Liver (tissue), 9 donors: Measurements from ENCODE around the gene NFIL3. TPM values are rescaled to one million over a fixed set of nuclear protein-coding genes. Genes with fewer than 3 reads are reported as not detected.

Source experiments
- DNase-seq: peaks from one replicate; pipeline ENCODE4 v3.0.0-alpha.2; 2017; ENCODE audit warnings: low spot score
- H3K27ac ChIP-seq, 2 donors: one replicate each; pipeline ENCODE4 v1.7.0; 2013; ENCODE audit warnings: inconsistent platforms in 2 of 2, low read length in 2 of 2, control low read depth in 1 of 2, low read depth in 1 of 2, mild to moderate bottlenecking in 1 of 2
- H3K27me3 ChIP-seq, 4 donors: one replicate each; pipeline versions ENCODE4 v1.6.1 to v1.7.0; 2013; ENCODE audit warnings: low read length in 3 of 4, inconsistent platforms in 1 of 4, mild to moderate bottlenecking in 1 of 4, moderate library complexity in 1 of 4; ENCODE audit not compliant: control insufficient read depth in 4 of 4, insufficient read depth in 4 of 4
- H3K36me3 ChIP-seq, 4 donors: one replicate each; pipeline versions ENCODE4 v1.6.1 to v1.7.0; 2013; ENCODE audit warnings: low read length in 3 of 4, mild to moderate bottlenecking in 3 of 4, low read depth in 1 of 4, moderate library complexity in 1 of 4; ENCODE audit not compliant: control insufficient read depth in 4 of 4, insufficient read depth in 3 of 4
- H3K4me1 ChIP-seq, 4 donors: one replicate each; pipeline versions ENCODE4 v1.6.1 to v1.7.0; 2013; ENCODE audit warnings: low read length in 3 of 4, mild to moderate bottlenecking in 3 of 4, moderate library complexity in 1 of 4; ENCODE audit not compliant: control insufficient read depth in 4 of 4, insufficient read depth in 4 of 4
- H3K4me3 ChIP-seq, 3 donors: one replicate each; pipeline versions ENCODE4 v1.6.1 to v1.7.0; 2013; ENCODE audit warnings: low read length in 3 of 3, control low read depth in 1 of 3, low read depth in 1 of 3, mild to moderate bottlenecking in 1 of 3
- H3K9ac ChIP-seq, 2 donors: one replicate each; pipeline ENCODE4 v1.7.0; 2013; ENCODE audit warnings: low read length in 2 of 2, mild to moderate bottlenecking in 2 of 2, moderate library complexity in 2 of 2, control low read depth in 1 of 2, low read depth in 1 of 2
- H3K9me3 ChIP-seq, 4 donors: one replicate each; pipeline versions ENCODE4 v1.6.1 to v1.7.0; 2013; ENCODE audit warnings: low read length in 3 of 4; ENCODE audit not compliant: control insufficient read depth in 4 of 4
- ATF3 ChIP-seq: IDR thresholded peaks from 2 replicates; pipeline ENCODE4 v1.6.1; 2016; ENCODE audit warnings: antibody characterized with exemption
- EGR1 ChIP-seq, 2 donors: IDR thresholded peaks; 2 replicates each; pipeline ENCODE4 v1.6.1; 2016 to 2018; ENCODE audit warnings: antibody characterized with exemption in 2 of 2, low read depth in 2 of 2
- FOXA1 ChIP-seq: IDR thresholded peaks from 2 replicates; pipeline ENCODE4 v1.6.1; 2016; ENCODE audit warnings: antibody characterized with exemption
- FOXA2 ChIP-seq: IDR thresholded peaks from 2 replicates; pipeline ENCODE4 v1.6.1; 2016; ENCODE audit warnings: antibody characterized with exemption
- GABPA ChIP-seq, 2 donors: IDR thresholded peaks in 1 of 2; conservative IDR thresholded peaks in 1 of 2; 2 replicates each; pipeline ENCODE4 v1.6.1; 2016; ENCODE audit warnings: antibody characterized with exemption in 2 of 2, mild to moderate bottlenecking in 1 of 2, moderate library complexity in 1 of 2
- HNF4A ChIP-seq, 2 donors: conservative IDR thresholded peaks; 2 replicates each; pipeline ENCODE4 v1.6.1; 2016; ENCODE audit warnings: antibody characterized with exemption in 2 of 2, mild to moderate bottlenecking in 2 of 2
- HNF4G ChIP-seq: IDR thresholded peaks from 2 replicates; pipeline ENCODE4 v1.6.1; 2016; ENCODE audit warnings: antibody characterized with exemption
- JUND ChIP-seq, 2 donors: IDR thresholded peaks; 2 replicates each; pipeline ENCODE4 v1.6.1; 2016; ENCODE audit warnings: antibody characterized with exemption in 2 of 2
- NR2F2 ChIP-seq: IDR thresholded peaks from 2 replicates; pipeline ENCODE4 v1.6.1; 2016; ENCODE audit warnings: antibody characterized with exemption
- RAD21 ChIP-seq, 2 donors: IDR thresholded peaks; 2 replicates each; pipeline ENCODE4 v1.6.1; 2016; ENCODE audit warnings: antibody characterized with exemption in 2 of 2, mild to moderate bottlenecking in 2 of 2
- RXRA ChIP-seq, 2 donors: IDR thresholded peaks; 2 replicates each; pipeline ENCODE4 v1.6.1; 2017 to 2018; ENCODE audit warnings: antibody characterized with exemption in 2 of 2, mild to moderate bottlenecking in 1 of 2
- SP1 ChIP-seq: IDR thresholded peaks from 2 replicates; pipeline ENCODE4 v1.6.1; 2018; ENCODE audit warnings: antibody characterized with exemption, mild to moderate bottlenecking
- TAF1 ChIP-seq: conservative IDR thresholded peaks from 2 replicates; pipeline ENCODE4 v1.6.1; 2016; ENCODE audit warnings: antibody characterized with exemption, mild to moderate bottlenecking
- YY1 ChIP-seq: IDR thresholded peaks from 2 replicates; pipeline ENCODE4 v1.6.1; 2016; ENCODE audit warnings: antibody characterized with exemption, mild to moderate bottlenecking
- WGBS: extraction: QIAGEN DNeasy Blood & Tissue Kit; methylation state at CpG from one replicate; pipeline ENCODE4 v1.1.7; 2013; 5-methylcytosine and 5-hydroxymethylcytosine counted together
- polyA plus RNA-seq, 2 donors: library from polyadenylated mRNA; stranded (reverse) in 1 of 2; unstranded in 1 of 2; fragments of 200-250 nt in 1 of 2; fragments of >200 nt in 1 of 2; fragmentation: Nextera tagmentation in 1 of 2; extraction: Ambion mirVana in 1 of 2; gene quantifications; one replicate each; pipeline versions ENCODE4 v1.2.1 to v1.2.3, GENCODE V29; 2013 to 2015
- total RNA-seq, 2 donors: library from RNA; depleted of rRNA; stranded (reverse); fragments of >200 nt; gene quantifications; one replicate each; pipeline ENCODE4 v1.2.3, GENCODE V29; 2014
- TF ChIP-seq, protein P1 (sequence below): IDR thresholded peaks from 2 replicates; pipeline ENCODE4 v1.6.1; 2016; ENCODE audit warnings: antibody characterized with exemption, mild to moderate bottlenecking
- TF ChIP-seq, protein P2 (sequence below): IDR thresholded peaks from 2 replicates; pipeline ENCODE4 v1.6.1; 2016; ENCODE audit warnings: antibody characterized with exemption
- TF ChIP-seq, protein P3 (sequence below): fragments of 150-350 bp; IDR thresholded peaks from 2 replicates; pipeline ENCODE4 v1.5.1; 2017; ENCODE audit warnings: improper control_type of control experiment, low read depth, low read length; ENCODE audit not compliant: missing input control
- donor health status: healthy.
- donor health status: healthy.
- donor health status: healthy.
- donor health status: healthy.
- donor health status: healthy.

NFIL3 gene
- total and polyA plus RNA-seq, 4 donors: 6.6 to 20.2 (median 8.5) TPM

DNA sequence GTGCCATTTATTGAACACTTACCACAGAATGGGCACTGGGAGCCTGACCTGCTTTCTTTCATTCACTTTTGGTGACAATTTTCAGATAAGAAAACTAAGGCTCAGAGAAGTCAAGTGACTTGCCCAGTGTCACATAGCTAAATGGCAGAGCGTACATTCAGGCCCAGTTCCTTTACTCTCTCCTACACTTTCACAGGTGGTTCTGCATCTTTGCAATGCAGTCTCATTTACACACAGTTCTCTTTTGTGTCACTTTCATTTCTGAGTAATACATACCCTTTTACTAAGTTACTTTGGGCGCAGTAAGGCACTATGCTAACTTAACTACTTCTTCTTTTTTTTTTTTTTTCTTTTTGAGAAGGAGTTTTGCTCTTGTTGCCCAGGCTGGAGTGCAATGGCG, 8.3 kb downstream of the NFIL3 start:
- Histone ChIP-seq H3K36me3 (peaks cover 0 to 14% (median 5%) of the 10 kb centered on the region in 4 donors), H3K9me3 (no peaks in the 10 kb centered on the region), H3K27me3 (no peaks in the 10 kb centered on the region), H3K27ac (no peak overlapping the region), H3K4me3 (no peak overlapping the region), H3K4me1 (peaks cover 0 to 38% (median 21%) of the 10 kb centered on the region in 4 donors), H3K9ac (no peak overlapping the region)
- TF ChIP-seq RAD21 (IDR thresholded peaks at IDR 0.05): no peak
- TF ChIP-seq, protein P1, sequence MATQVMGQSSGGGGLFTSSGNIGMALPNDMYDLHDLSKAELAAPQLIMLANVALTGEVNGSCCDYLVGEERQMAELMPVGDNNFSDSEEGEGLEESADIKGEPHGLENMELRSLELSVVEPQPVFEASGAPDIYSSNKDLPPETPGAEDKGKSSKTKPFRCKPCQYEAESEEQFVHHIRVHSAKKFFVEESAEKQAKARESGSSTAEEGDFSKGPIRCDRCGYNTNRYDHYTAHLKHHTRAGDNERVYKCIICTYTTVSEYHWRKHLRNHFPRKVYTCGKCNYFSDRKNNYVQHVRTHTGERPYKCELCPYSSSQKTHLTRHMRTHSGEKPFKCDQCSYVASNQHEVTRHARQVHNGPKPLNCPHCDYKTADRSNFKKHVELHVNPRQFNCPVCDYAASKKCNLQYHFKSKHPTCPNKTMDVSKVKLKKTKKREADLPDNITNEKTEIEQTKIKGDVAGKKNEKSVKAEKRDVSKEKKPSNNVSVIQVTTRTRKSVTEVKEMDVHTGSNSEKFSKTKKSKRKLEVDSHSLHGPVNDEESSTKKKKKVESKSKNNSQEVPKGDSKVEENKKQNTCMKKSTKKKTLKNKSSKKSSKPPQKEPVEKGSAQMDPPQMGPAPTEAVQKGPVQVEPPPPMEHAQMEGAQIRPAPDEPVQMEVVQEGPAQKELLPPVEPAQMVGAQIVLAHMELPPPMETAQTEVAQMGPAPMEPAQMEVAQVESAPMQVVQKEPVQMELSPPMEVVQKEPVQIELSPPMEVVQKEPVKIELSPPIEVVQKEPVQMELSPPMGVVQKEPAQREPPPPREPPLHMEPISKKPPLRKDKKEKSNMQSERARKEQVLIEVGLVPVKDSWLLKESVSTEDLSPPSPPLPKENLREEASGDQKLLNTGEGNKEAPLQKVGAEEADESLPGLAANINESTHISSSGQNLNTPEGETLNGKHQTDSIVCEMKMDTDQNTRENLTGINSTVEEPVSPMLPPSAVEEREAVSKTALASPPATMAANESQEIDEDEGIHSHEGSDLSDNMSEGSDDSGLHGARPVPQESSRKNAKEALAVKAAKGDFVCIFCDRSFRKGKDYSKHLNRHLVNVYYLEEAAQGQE: no peak
- TF ChIP-seq ATF3: no peak
- TF ChIP-seq HNF4G: no peak
- TF ChIP-seq NR2F2: no peak
- TF ChIP-seq FOXA2: no peak
- no peak for TF ChIP-seq RXRA (IDR thresholded peaks at IDR 0.05)
- TF ChIP-seq YY1: no peak
- no peak for TF ChIP-seq HNF4A (conservative IDR thresholded peaks at IDR 0.05)
- TF ChIP-seq FOXA1: no peak
- no peak for TF ChIP-seq TAF1
- TF ChIP-seq GABPA (IDR thresholded peaks at IDR 0.05 in 1 of 2, conservative IDR thresholded peaks at IDR 0.05 in 1 of 2): no peak
- TF ChIP-seq, protein P2, sequence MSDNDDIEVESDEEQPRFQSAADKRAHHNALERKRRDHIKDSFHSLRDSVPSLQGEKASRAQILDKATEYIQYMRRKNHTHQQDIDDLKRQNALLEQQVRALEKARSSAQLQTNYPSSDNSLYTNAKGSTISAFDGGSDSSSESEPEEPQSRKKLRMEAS: no peak
- no peak for TF ChIP-seq EGR1 (IDR thresholded peaks at IDR 0.05; ENCODE audit: low read depth in 2 of 2)
- TF ChIP-seq, protein P3, sequence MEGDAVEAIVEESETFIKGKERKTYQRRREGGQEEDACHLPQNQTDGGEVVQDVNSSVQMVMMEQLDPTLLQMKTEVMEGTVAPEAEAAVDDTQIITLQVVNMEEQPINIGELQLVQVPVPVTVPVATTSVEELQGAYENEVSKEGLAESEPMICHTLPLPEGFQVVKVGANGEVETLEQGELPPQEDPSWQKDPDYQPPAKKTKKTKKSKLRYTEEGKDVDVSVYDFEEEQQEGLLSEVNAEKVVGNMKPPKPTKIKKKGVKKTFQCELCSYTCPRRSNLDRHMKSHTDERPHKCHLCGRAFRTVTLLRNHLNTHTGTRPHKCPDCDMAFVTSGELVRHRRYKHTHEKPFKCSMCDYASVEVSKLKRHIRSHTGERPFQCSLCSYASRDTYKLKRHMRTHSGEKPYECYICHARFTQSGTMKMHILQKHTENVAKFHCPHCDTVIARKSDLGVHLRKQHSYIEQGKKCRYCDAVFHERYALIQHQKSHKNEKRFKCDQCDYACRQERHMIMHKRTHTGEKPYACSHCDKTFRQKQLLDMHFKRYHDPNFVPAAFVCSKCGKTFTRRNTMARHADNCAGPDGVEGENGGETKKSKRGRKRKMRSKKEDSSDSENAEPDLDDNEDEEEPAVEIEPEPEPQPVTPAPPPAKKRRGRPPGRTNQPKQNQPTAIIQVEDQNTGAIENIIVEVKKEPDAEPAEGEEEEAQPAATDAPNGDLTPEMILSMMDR: no peak
- TF ChIP-seq SP1: no peak
- no peak for TF ChIP-seq JUND (IDR thresholded peaks at IDR 0.05)
- WGBS: 88% methylated on average over 3 of the region's 3 CpGs
- DNase-seq: no peak

DNA sequence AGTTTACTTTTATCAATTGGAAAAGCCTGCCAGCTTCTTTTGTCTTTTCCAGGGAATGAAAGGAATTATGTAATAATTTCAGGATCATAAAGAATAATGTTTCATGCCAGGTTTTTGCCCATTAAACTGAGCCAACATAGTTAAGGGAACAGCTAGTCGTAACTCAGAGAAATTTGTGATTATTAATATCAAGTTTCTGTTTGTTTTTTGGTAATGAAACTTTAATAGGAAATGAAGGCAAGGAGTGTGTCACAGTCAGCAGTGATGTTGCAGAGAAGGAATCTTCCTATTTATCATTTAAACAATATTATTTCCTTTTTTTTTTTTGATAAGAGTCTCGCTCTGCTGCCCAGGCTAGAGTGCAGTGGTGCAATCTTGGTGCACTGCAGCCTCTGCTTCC, 10.7 kb downstream of the NFIL3 start:
- H3K27ac ChIP-seq: no peak overlapping the region
- no peaks in the 10 kb centered on the region for H3K9me3 ChIP-seq
- H3K36me3 ChIP-seq: peaks cover 8 to 26% (median 20%) of the 10 kb centered on the region in 4 donors
- 80% methylated on average over 2 of the region's 2 CpGs for WGBS
- no peak overlapping the region for H3K4me3 ChIP-seq
- no peaks in the 10 kb centered on the region for H3K27me3 ChIP-seq
- H3K4me1 ChIP-seq: peaks cover 0 to 29% (median 13%) of the 10 kb centered on the region in 4 donors
- DNase-seq: no peak
- H3K9ac ChIP-seq: no peak overlapping the region
- TF ChIP-seq EGR1 (IDR thresholded peaks at IDR 0.05; ENCODE audit: low read depth in 2 of 2): no peak
- no peak for TF ChIP-seq RXRA (IDR thresholded peaks at IDR 0.05)
- TF ChIP-seq, protein P2: no peak
